Activated CD4-positive, alpha-beta T cell treated with anti-CD3 and anti-CD28 coated beads for 1 hour (primary cell): ENCODE results near the gene AHCTF1.
"Not testable (repeated sequence)": the region's sequence is repeated elsewhere in the genome, so short reads cannot be mapped to it uniquely, and the experiment has no call there.

ENCODE experiments used
- DNase-seq: peaks from one replicate; pipeline ENCODE4 v3.0.0-alpha.2; 2020

AHCTF1 gene

GRCh38 chr1:246836209-246836966 is 95.4 kb downstream of the AHCTF1 start:
- DNase-seq, result no peak

- no peak for DNase-seq
Observed at GRCh38 chr1:246831543-246831942, 100.2 kb downstream of the AHCTF1 start.

DNA sequence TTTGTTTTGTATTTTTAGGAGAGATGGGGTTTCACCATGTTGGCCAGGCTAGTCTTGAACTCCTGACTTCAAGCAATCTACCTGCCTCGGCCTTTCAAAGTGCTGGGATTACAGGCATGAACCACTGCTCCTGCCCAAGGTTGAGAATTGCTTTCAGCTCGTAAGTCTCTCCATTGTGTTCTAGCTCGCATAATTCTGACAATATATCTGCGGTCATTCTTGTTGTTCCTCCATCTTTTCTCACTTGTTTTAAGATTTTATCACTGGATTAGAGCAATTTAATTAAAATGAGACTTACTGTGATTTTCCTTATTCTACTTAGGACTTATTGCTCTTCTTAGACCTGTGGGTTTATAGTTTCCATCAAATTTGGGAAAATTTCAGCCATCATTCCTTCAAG is 102.9 kb downstream of the AHCTF1 start:
- no peak for DNase-seq

DNA sequence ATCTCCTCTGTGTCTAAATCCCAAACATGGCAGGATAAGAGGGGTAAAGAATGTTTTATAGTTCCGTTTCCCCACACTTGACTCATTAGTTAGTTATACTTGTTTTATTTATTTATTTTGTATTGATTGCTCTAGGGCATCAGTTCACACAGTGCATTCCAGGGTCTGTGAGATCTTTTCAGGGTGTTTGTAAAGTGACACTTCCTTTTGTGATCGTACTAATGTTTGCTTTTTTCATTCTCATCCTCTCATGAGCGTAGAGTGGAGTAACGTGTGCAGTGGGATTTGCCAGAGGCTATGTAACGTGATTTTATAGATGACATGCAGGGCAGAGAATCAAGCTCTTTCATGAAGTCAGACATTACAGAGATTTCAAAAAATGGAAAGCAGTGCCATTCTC is 104.4 kb downstream of the AHCTF1 start:
- no peak for DNase-seq

- DNase-seq, result no peak
Observed at GRCh38 chr1:246825557-246826175, 106.1 kb downstream of the AHCTF1 start.

DNA sequence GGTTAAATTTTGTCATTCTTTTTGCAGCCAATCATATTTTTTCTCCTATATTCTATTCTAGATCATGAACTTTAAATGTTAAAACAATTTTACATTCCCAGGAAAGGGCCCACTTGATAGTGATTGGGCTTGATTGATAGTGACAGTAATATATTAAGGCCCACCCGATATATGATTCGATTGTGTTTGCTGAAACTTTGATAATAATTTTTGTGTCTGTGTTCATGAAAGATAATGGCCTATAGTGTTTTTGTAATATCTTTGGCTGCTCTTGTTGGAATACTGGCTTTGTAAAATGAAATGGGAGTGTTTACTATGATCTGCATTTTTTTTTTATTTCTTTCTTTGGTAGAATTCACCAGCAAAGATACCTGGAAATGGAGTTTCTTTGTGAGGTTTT is 107.2 kb downstream of the AHCTF1 start:
- no peak for DNase-seq

GRCh38 chr1:246822154-246822553 is 109.6 kb downstream of the AHCTF1 start:
- DNase-seq, result not testable (repeated sequence)

- no peak for DNase-seq
Observed at GRCh38 chr1:246820666-246821065, 111.1 kb downstream of the AHCTF1 start.

GRCh38 chr1:246817778-246818177 is 114.0 kb downstream of the AHCTF1 start:
- not testable (repeated sequence) for DNase-seq

GRCh38 chr1:246815693-246816270 is 116.0 kb downstream of the AHCTF1 start:
- DNase-seq, result no peak

DNA sequence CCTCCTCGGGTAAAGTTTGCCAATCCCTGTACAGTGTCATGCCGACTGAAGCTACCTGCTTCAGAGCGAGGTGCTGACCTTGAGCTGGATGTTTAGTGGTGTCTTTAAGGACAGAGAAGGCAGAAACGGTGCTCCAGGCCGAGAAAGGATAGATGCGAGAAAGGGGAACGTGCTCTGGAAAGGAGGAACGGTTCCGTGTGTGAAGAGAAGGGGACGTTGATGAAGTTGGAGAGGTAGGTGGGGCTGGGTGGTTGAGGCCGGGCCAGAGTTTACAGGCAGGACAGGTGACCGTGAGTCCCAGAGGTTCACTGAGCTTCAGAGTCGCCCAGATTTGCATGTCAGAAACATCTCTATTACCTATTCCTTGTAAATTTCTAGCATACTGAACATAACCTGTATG is 116.9 kb downstream of the AHCTF1 start:
- no peak for DNase-seq

DNA sequence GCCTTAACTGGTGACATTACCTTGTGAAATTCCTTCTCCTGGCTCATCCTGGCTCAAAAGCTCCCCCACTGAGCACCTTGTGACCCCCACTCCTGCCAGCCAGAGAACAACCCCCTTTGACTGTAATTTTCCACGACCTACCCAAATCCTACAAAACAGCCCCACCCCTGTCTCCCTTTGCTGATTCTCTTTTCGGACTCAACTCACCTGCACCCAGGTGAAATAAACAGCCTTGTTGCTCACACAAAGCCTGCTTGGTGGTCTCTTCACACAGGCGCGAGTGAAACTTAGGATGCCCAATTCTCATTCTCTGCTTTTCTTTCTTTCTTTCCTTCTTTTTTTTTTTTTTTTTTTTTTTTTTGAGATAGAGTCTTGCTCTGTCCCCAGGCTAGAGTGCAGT is 118.4 kb downstream of the AHCTF1 start:
- not testable (repeated sequence) for DNase-seq

- DNase-seq, result no peak
Observed at GRCh38 chr1:246811985-246812384, 119.8 kb downstream of the AHCTF1 start.

DNA sequence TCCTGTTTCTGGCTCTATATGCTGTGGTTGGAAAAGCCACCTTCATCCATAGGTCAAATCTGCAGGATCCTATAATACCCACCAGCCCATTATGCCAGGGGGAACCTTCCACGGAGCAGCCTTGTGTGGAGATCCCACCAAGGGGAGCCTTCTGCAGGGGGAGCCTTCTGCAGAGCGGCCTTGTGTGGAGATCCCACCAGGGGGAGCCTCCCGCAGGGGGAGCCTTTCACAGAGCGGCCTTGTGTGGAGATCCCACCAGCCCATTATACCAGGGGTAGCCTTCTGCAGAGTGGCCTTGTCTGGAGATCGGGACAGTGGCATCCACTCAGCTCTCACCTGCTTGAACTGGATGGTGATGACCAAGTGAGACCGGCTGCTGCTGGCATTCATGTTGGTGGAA is 122.3 kb downstream of the AHCTF1 start:
- no peak for DNase-seq

DNA sequence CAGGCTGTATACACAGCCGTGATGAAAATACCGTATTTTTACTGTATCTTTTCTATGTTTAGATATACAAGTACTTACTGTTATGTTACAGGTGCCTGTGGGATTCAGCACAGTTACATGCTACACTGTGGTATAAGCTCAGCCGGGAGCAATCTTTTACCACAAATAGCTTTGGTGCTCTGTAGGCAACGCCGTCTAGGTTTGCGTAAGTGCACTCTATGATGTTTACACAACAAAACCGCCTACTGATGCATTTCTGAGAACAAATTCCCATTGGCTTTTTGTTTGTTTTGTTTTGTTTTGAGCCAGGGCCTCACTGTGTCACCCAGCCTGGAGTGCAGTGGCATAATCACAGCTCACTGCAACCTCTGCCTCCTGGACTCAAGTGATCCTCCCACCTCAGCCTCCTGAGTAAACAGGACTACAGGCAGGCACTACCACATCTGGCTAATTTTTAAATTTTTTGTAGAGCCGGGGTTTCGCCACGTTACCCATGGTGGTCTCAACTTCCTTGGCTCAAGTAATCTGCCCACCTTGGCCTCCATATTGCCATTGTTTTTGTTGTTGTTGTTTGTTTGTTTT is 126.5 kb downstream of the AHCTF1 start:
- no peak for DNase-seq

GRCh38 chr1:246803883-246804282 is 127.9 kb downstream of the AHCTF1 start:
- no peak for DNase-seq

GRCh38 chr1:246803373-246803772 is 128.4 kb downstream of the AHCTF1 start:
- DNase-seq, result no peak

DNA sequence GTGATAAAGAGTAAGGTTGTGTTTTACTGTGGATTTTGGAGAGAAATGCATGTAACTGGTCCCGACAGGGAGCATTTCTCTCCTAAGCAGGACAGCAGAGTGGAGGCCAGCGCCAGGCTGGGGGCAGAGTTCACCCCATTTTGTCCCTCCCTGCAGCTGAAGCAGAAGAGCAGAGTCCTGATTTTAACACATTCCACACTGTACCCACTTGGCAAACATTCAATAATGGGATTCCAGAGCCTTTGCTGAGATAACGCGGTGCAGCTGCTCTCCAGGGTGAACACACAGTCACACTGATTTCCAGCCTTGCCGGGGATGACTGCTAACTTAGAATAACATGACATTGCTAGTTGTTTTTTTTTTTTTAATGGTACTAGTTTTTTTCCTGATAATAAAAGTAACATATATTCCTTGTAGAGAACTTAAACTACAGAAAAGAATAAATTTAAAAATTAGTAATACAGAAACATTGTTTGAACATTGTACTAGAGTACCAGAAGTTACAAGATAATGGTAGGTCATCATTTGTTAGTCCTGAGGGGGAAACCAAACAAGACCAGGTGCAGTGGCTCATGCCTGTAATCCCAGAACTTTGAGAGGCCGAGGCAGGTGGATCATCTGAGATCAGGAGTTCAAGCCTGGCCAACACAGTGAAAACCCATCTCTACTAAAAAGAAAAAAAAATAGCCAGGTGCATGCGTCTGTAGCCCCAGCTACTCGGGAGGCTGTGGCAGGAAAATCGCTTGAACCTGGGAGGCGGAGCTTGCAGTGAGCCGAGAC is 130.3 kb downstream of the AHCTF1 start:
- DNase-seq, result no peak

DNA sequence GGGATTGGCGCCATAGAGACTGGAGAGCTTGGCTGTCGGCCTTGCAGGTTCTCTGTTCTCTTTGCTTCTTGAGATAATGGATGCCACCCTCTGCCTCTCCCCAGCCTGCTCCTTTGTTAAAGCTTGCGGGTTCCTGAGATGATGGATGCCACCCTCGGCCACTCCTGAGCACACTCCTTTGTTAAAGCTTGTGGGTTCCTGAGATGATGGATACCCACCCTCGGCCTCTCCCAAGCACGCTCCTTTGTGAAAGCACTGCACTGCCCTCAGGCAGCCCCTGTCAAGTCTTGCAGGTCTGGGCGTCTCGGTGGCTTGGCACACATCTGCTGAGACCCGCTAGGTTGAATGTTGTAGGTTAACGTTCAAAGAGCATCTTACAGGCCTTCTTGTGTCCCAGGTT is 131.0 kb downstream of the AHCTF1 start:
- DNase-seq, result no peak

GRCh38 chr1:246800356-246800755 is 131.4 kb downstream of the AHCTF1 start:
- no peak for DNase-seq

GRCh38 chr1:246798606-246799496 is 132.9 kb downstream of the AHCTF1 start:
- no peak for DNase-seq

DNA sequence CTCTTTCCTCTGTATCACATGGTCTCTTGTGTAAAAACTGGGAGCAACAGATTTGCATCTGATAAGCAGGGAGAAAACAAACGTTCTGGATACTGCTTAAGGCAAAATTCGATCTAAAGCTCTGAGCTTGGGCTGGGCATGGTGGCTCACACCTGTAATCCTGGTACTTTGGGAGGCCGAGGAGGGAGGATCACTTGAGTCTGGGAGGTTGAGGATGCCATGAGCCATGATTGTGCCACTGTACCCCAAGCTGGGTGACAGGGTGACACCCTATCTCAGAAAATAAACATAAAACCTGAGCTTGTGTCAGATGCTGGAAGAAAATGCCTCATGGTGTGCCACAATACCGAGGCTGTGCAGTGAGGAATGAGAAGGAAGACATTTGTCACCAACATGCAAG is 133.6 kb downstream of the AHCTF1 start:
- DNase-seq, result no peak
